ENCODE measurements around the gene MYCBPAP. TPM values are rescaled to one million over a fixed set of nuclear protein-coding genes. Genes with fewer than 3 reads are reported as not detected.

MYCBPAP gene
- total RNA-seq, 6 experiments from 2014 or later: 0.12 to 0.76 (median 0.28) TPM

DNA sequence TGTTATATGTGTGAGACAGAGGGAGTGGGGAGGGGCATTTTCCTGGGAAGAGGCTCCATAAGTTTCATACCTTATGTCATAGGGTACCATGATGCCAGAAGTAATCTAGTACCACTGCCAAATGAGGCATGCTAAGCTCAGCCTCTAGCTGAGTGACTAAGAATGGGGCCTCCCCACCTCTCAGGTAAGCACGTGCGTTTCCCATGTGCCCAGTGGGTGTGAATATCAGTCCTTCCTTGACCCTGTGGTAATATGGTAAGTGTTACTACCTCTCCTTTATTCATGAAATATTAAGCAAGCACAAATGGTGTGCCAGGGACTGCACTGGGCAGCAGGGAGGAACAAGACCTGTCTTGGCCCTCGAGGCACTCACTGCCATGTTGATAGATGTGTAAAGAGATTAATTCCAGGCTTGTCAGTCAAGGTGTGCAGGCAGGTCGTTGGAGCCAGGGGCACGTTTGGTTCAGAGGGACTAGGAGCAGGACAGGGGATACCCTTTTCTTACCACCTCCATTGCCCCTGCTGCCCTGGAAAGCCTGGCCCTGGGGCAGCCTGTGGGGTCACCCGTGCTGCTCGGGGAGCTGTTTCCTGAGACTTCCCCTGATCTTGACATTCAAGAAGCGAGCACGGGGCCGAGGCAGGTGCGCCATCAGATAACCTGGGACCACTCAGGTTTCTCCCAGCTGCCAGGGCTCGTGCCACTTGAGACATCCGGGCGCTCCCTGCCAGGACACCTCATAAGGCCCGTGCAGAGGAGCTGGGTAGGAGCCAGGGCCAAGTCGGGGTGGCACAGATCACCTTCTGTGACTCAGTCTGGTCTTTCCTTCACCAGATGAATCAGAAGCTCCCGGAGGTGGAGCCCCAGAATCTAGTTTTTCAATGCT is 20.8 kb upstream of the MYCBPAP start:
- no peak overlapping the region for H3K27ac Mint-ChIP-seq
- peaks cover 20% of the 10 kb centered on the region for H3K4me1 Mint-ChIP-seq (ENCODE audit: low read depth)
- H3K36me3 Mint-ChIP-seq (ENCODE audit: low read depth): no peaks in the 10 kb centered on the region
- H3K9me3 Mint-ChIP-seq: no peaks in the 10 kb centered on the region
- H3K4me3 Mint-ChIP-seq: no peak overlapping the region
- TF ChIP-seq, protein P1, sequence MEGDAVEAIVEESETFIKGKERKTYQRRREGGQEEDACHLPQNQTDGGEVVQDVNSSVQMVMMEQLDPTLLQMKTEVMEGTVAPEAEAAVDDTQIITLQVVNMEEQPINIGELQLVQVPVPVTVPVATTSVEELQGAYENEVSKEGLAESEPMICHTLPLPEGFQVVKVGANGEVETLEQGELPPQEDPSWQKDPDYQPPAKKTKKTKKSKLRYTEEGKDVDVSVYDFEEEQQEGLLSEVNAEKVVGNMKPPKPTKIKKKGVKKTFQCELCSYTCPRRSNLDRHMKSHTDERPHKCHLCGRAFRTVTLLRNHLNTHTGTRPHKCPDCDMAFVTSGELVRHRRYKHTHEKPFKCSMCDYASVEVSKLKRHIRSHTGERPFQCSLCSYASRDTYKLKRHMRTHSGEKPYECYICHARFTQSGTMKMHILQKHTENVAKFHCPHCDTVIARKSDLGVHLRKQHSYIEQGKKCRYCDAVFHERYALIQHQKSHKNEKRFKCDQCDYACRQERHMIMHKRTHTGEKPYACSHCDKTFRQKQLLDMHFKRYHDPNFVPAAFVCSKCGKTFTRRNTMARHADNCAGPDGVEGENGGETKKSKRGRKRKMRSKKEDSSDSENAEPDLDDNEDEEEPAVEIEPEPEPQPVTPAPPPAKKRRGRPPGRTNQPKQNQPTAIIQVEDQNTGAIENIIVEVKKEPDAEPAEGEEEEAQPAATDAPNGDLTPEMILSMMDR (IDR thresholded peaks at IDR 0.05): no peak
- peaks cover 2% of the 10 kb centered on the region for H3K27me3 Mint-ChIP-seq (ENCODE audit: insufficient read depth)
- DNase-seq: peak; percentile 9

DNA sequence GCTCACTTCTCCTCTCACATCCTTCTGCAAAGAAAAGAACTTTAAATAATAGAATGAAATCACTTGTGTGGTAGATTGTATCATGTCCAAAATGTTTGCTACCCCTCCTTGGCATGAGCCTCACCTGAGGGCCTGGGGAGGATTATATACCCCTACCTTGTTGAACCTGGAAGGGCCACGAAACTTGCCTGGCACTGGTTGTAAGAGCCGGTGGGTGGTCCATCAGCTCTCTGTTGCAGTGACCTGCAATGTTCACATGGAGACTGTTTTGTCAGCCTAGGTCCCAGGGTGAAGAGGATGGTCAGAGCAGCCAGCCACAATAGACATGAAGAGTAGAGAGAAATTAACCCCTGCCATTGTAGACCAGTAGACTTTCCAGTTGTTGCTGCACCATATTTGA is 19.4 kb upstream of the MYCBPAP start:
- H3K4me1 Mint-ChIP-seq (ENCODE audit: low read depth): peaks cover 12% of the 10 kb centered on the region
- no peak for DNase-seq
- H3K36me3 Mint-ChIP-seq (ENCODE audit: low read depth): no peaks in the 10 kb centered on the region
- TF ChIP-seq, protein P1 (IDR thresholded peaks at IDR 0.05): no peak
- no peak overlapping the region for H3K27ac Mint-ChIP-seq
- H3K4me3 Mint-ChIP-seq: no peak overlapping the region
- H3K27me3 Mint-ChIP-seq (ENCODE audit: insufficient read depth): peaks cover 2% of the 10 kb centered on the region
- H3K9me3 Mint-ChIP-seq: no peaks in the 10 kb centered on the region

DNA sequence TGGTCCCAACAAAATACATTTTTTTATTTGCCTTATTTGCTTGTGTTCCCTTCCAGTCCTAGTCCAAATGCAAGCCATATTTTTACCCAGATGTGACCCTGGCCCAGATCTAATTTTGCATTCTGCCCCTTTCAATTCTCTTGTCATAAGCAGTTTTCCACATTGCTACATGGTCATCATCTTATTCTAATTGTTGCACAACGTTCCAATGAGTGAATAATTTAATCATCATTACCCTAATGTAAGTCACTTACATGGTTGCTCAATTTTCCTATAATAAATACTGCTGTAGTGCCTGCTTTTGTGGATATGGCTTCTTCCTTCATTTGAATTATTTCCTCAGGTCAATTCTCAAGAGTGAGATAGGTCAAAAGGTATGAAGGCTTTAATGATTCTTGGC is 16.7 kb upstream of the MYCBPAP start:
- no peak for DNase-seq
- H3K9me3 Mint-ChIP-seq: no peaks in the 10 kb centered on the region
- no peaks in the 10 kb centered on the region for H3K36me3 Mint-ChIP-seq (ENCODE audit: low read depth)
- H3K4me1 Mint-ChIP-seq (ENCODE audit: low read depth): peaks cover 21% of the 10 kb centered on the region
- TF ChIP-seq, protein P1 (IDR thresholded peaks at IDR 0.05): no peak
- H3K27ac Mint-ChIP-seq: no peak overlapping the region
- peaks cover 7% of the 10 kb centered on the region for H3K27me3 Mint-ChIP-seq (ENCODE audit: insufficient read depth)
- no peak overlapping the region for H3K4me3 Mint-ChIP-seq

DNA sequence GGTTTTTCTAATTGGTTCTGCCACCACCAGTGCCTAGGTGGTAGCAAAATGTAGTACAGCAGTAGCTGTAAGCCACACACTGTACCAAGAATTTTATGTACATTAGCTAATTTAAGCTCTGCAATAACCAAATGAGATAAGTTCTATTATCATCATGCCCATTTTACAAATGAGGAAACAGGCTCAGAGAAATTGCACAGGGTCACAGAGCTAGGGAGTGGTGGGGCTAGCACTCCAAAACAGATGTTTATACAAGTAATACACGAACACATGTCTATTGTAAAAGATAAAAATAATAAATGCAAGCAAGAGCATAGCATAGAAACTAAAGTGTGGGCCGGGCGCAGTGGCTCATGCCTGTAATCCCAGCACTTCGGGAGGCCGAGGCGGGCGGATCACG is 16.0 kb upstream of the MYCBPAP start:
- Mint-ChIP-seq H3K27ac (no peak overlapping the region), H3K4me3 (no peak overlapping the region), H3K36me3 (ENCODE audit: low read depth) (no peaks in the 10 kb centered on the region), H3K9me3 (no peaks in the 10 kb centered on the region), H3K27me3 (ENCODE audit: insufficient read depth) (peaks cover 7% of the 10 kb centered on the region), H3K4me1 (ENCODE audit: low read depth) (peaks cover 21% of the 10 kb centered on the region)
- DNase-seq: no peak
- TF ChIP-seq, protein P1 (IDR thresholded peaks at IDR 0.05): no peak

DNA sequence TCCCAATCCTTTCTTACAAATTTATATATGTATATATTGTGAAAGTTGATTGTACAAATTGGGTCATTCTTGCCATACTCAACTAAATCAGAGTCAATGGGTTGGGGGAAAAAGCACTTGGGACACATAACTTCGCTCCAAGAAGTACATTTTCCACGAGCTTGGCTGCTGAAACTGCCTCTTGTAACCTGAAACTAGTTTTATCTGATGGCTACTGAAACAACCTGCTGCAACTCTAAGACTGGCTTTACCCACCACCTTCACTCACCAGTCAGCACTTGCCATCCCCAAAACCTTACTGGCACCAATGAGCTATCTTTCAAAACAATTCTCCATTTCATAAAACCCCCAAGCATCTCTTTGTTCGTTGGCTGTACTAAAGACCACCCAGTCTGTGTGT is 14.5 kb upstream of the MYCBPAP start:
- no peak for DNase-seq
- TF ChIP-seq, protein P1 (IDR thresholded peaks at IDR 0.05): no peak
- Mint-ChIP-seq H3K4me3 (no peak overlapping the region), H3K27me3 (ENCODE audit: insufficient read depth) (peaks cover 7% of the 10 kb centered on the region; the same call in 1 of the 2 replicates), H3K9me3 (no peaks in the 10 kb centered on the region), H3K36me3 (ENCODE audit: low read depth) (no peaks in the 10 kb centered on the region), H3K4me1 (ENCODE audit: low read depth) (peaks cover 8% of the 10 kb centered on the region), H3K27ac (no peak overlapping the region)
